AG09319 (cell line): ENCODE results near the gene KRT76.

Experiments
- DNase-seq: peaks from one replicate; pipeline ENCODE4 v3.0.0-alpha.2; 2010; ENCODE audit warnings: low read depth; ENCODE audit errors: extremely low read depth
- TF ChIP-seq, protein P1 (sequence below): IDR thresholded peaks from 2 replicates; pipeline ENCODE4 v1.5.1; 2011; ENCODE audit warnings: low read depth, mild to moderate bottlenecking, inconsistent platforms, low read length, moderate library complexity

KRT76 gene

DNA sequence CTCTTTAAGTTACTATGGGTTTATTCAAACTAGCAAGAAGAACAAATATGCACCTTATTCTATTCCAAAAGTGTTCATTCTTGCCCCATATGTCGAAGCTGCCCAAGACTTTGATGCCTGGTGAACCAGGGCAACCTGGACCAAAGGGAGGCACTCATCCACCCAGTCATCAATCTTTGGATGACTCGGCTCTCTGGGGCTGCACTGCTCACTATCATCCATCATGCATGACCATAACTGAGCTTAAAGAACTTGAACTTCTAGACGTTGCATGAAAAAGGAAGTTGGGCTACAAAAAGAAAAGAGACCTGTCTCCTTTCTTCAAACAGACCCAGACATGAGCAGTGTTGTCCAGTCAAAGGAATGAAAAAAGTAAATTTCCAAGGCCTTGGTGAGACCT, 35.6 kb upstream of the KRT76 start:
- TF ChIP-seq, protein P1, sequence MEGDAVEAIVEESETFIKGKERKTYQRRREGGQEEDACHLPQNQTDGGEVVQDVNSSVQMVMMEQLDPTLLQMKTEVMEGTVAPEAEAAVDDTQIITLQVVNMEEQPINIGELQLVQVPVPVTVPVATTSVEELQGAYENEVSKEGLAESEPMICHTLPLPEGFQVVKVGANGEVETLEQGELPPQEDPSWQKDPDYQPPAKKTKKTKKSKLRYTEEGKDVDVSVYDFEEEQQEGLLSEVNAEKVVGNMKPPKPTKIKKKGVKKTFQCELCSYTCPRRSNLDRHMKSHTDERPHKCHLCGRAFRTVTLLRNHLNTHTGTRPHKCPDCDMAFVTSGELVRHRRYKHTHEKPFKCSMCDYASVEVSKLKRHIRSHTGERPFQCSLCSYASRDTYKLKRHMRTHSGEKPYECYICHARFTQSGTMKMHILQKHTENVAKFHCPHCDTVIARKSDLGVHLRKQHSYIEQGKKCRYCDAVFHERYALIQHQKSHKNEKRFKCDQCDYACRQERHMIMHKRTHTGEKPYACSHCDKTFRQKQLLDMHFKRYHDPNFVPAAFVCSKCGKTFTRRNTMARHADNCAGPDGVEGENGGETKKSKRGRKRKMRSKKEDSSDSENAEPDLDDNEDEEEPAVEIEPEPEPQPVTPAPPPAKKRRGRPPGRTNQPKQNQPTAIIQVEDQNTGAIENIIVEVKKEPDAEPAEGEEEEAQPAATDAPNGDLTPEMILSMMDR: no peak
- no peak for DNase-seq

DNA sequence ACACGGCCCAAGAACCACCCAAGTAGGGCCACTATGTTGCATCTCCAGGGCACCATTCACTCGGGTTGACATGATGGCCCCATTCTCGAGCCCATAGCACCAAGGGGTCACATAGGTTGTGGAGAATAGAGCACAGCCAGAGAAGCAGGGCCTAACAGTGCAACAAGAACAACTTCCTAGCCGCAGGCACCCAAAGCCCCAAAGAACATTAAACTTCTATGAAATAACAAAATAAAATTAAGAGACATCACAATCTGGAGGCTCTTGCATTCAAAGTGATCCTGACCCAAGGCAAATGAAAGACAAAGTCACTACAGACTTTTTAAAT, 34.9 kb upstream of the KRT76 start:
- no peak for DNase-seq
- TF ChIP-seq, protein P1: no peak

GRCh38 chr12:52811191-52812072, 34.3 kb upstream of the KRT76 start:
- DNase-seq: no peak
- TF ChIP-seq, protein P1: no peak

DNA sequence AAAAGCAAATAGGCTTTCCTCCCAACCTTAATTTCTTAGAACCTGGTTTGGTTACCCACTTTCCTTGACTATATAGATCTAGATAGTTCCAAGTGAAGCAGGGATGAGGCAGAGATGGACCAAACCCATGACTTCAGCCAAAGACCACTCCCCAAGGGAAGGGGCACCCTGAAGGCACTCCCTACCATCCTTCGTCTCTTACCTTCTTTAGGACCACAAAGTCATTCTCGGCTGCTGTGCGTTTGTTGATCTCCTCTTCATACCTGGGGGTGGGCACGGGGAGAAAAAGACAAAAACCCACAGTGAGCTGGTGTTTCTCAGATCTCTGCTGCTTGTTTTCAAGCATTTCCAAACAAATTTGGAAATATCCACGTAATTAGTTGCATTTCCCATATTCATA, 33.4 kb upstream of the KRT76 start:
- no peak for DNase-seq
- TF ChIP-seq, protein P1: no peak

- no peak for DNase-seq
- TF ChIP-seq, protein P1: no peak
These were observed 32.0 kb upstream of the KRT76 start for GRCh38 chr12:52809166-52809565.

DNA sequence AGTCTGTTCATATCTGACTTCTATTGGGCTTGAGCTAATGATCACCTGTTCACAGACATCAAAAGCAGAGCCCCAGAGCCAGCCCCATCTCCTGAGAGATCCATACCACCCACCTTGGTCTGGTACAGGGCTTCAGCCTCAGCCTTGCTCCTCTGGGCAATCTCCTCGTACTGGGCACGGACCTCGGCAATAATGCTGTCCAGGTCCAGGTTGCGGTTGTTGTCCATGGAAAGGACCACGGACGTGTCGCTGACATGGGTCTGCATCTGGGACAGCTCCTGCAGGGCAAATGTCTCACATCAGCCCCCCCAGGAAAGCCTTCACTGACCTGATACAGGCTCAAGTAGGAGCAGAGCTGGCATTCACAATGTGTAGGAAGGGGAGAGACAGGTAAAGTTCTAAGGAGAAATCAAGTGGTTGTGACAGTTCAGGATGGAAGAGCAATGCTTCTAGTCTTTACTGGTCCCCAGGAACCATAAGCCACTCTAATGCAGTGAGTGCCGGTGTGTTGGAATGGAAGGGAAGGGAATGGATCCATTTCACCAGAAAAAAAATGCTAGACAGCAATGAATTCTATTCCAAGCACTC, 31.5 kb upstream of the KRT76 start:
- TF ChIP-seq, protein P1: no peak
- no peak for DNase-seq
